Vagina (tissue), 2 donors: ENCODE results near the gene C2orf81. TPM values are rescaled to one million over a fixed set of nuclear protein-coding genes. Genes with fewer than 3 reads are reported as not detected.
A peak's percentile ranks its signal among the peaks of the same experiment; 100 is the strongest.

ENCODE experiments used
- DNase-seq, 2 donors: peaks; one replicate each; pipeline ENCODE4 v3.0.0-alpha.2; 2017; ENCODE audit errors: extremely low spot score in 2 of 2
- H3K27ac ChIP-seq: fragments of 200-600 bp; sonication (generic); one replicate; pipeline ENCODE4 v1.5.1; 2019
- H3K27me3 ChIP-seq: fragments of 200-600 bp; sonication (generic); one replicate; pipeline ENCODE4 v1.5.1; 2019
- H3K36me3 ChIP-seq, 2 donors: fragments of 200-600 bp; sonication (generic); one replicate each; pipeline ENCODE4 v1.5.1; 2017 to 2019
- H3K4me1 ChIP-seq: fragments of 200-600 bp; sonication (generic); one replicate; pipeline ENCODE4 v1.5.1; 2019
- H3K4me3 ChIP-seq, 2 donors: fragments of 200-600 bp; sonication (generic); 1 replicate in 1 of 2; 2 replicates in 1 of 2; pipeline ENCODE4 v1.5.1; 2016 to 2019
- H3K9me3 ChIP-seq: fragments of 200-600 bp; sonication (generic); one replicate; pipeline ENCODE4 v1.5.1; 2019
- CTCF ChIP-seq, 3 experiments: fragments of 450-650 bp in 2 of 3; fragments of 200-600 bp in 1 of 3; sonication (generic) in 1 of 3; IDR thresholded peaks; one replicate each; pipeline ENCODE4 v1.5.1; 2017 to 2019; ENCODE audit warnings: antibody characterized with exemption in 3 of 3, mild to moderate bottlenecking in 2 of 3, moderate library complexity in 2 of 3
- POLR2A ChIP-seq, 2 donors: fragments of 450-650 bp; IDR thresholded peaks; one replicate each; pipeline ENCODE4 v1.6.1; 2017; ENCODE audit warnings: antibody characterized with exemption in 2 of 2, mild to moderate bottlenecking in 2 of 2, moderate library complexity in 2 of 2
- POLR2AphosphoS5 ChIP-seq, 2 donors: sonication (generic); formaldehyde crosslinking; IDR thresholded peaks; one replicate each; pipeline ENCODE4 v1.9.0; 2017; ENCODE audit warnings: antibody characterized with exemption in 2 of 2, mild to moderate bottlenecking in 2 of 2, low read depth in 1 of 2; ENCODE audit not compliant: insufficient read depth in 1 of 2
- intact Hi-C: fragments of 100-400 bp; cut with DNase I; formaldehyde crosslinking; loops from one replicate; pipeline ENCODE4 v1.15.1; 2023
- total RNA-seq: library from RNA; depleted of rRNA; stranded (reverse); fragments of >200 nt; gene quantifications from one replicate; pipeline ENCODE4 v1.2.3, GENCODE V29; 2016

Gene C2orf81
- total RNA-seq, 1 donor from 2014 or later, result 2.7 TPM

DNA sequence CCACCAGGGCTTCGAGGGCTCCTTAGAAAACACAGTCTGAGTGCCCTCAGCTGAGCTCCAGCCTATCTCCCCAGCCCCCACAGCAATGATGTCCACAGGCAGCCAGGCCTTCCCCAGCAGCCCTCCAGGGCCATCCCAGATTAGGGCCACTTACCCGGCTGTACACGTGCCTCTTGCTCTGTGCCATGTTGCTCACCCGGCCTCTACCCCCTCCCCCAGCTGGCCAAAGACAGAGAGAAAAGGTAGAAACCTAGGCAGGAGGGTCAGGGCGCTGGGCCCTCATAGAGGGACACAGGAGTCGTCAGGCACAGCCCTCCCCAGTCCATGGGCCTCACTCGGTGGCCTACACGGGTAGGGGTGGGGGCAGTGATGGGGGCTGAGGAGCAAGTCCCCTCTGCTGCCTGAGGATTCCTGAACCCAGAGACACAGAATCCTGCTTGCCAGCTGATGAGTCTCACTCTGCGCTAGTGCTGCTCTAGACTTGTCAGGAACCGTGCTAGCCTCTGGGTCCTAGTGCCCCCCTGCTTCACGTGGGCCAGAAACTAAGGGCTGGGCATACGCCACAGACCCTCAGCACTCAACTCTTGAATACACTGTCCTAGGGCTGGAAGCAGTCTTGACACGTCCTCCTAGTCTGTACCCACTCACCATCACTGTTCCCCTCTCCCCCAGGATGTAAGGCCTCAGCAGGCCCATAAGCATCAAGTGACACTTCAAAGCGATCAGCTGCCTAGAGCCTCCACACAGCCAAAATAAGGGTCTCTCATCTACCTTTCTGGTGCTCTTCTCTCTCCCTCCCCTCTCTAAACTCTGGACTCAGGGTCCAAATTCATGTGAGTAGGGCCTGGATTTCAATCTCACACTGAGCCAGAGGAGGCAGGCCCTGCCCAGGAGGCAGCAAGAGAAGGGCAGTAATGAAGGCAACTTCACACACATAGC is 41.3 kb downstream of the C2orf81 start, which contains the start of gene DCTN1:
Gene DCTN1, minus strand, starts transcription at position 461 of the 939 bp plus-strand sequence. Its CDS starts 274 bp downstream, at position 187.
- TF ChIP-seq CTCF (IDR thresholded peaks at IDR 0.05), result no peak
- no peak for TF ChIP-seq POLR2AphosphoS5 (IDR thresholded peaks at IDR 0.05; ENCODE audit: insufficient read depth in 1 of 2, low read depth in 1 of 2)
- TF ChIP-seq POLR2A (IDR thresholded peaks at IDR 0.05), result no peak
- no peaks in the 10 kb centered on the region for H3K9me3 ChIP-seq
- peaks cover 0 to 18% of the 10 kb centered on the region in 2 donors for H3K36me3 ChIP-seq
- peaks cover 57% of the 10 kb centered on the region for H3K4me1 ChIP-seq
- intact Hi-C loops, result no loop called here
- no peaks in the 10 kb centered on the region for H3K27me3 ChIP-seq
- no peak for DNase-seq
- H3K27ac ChIP-seq, result peak within 1 kb of the TSS; percentile 40
- H3K4me3 ChIP-seq, result peak within 1 kb of the TSS; percentile 35 to 46

- Histone ChIP-seq H3K27ac (no peak overlapping the region), H3K4me1 (peaks cover 57% of the 10 kb centered on the region), H3K9me3 (no peaks in the 10 kb centered on the region), H3K36me3 (peaks cover 0 to 18% of the 10 kb centered on the region in 2 donors), H3K4me3 (no peak overlapping the region), H3K27me3 (no peaks in the 10 kb centered on the region)
- no peak for DNase-seq
- TF ChIP-seq POLR2A (IDR thresholded peaks at IDR 0.05) (no peak), CTCF (IDR thresholded peaks at IDR 0.05) (no peak), POLR2AphosphoS5 (IDR thresholded peaks at IDR 0.05; ENCODE audit: insufficient read depth in 1 of 2, low read depth in 1 of 2) (no peak)
- intact Hi-C loops, result no loop called here
Measured at GRCh38 chr2:74378007-74378406, 43.4 kb downstream of the C2orf81 start.

DNA sequence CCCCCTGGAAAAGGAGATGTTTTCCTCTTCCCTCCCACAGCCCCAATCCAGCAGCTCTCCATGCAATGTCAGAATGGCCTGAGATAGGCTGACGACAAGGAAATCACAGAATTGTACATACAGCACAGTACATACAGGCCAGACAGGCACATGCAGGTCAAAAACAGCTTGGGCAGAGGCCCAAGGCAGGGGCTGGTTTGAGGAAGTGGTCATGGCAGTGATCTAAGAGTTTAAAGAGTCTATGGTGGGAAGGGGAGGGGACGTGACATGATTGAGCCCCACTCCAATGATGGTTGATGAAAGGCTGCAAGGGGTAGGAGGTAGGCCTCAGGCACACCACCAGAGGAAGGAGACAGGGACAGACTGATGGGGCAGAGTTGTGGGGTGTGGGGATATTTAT is 45.6 kb downstream of the C2orf81 start:
- Histone ChIP-seq H3K27me3 (no peaks in the 10 kb centered on the region), H3K9me3 (no peaks in the 10 kb centered on the region), H3K4me3 (no peak overlapping the region), H3K4me1 (peaks cover 53% of the 10 kb centered on the region), H3K27ac (no peak overlapping the region), H3K36me3 (peaks cover 0 to 22% of the 10 kb centered on the region in 2 donors)
- DNase-seq, result no peak
- TF ChIP-seq CTCF (IDR thresholded peaks at IDR 0.05), result no peak
- TF ChIP-seq POLR2AphosphoS5 (IDR thresholded peaks at IDR 0.05; ENCODE audit: insufficient read depth in 1 of 2, low read depth in 1 of 2), result no peak
- TF ChIP-seq POLR2A (IDR thresholded peaks at IDR 0.05), result no peak
- intact Hi-C loops, result no loop called here

GRCh38 chr2:74374509-74375205 is 46.8 kb downstream of the C2orf81 start:
- peak overlapping the region; percentile 31 to 36 for H3K4me3 ChIP-seq
- peaks cover 0 to 33% of the 10 kb centered on the region in 2 donors for H3K36me3 ChIP-seq
- H3K27me3 ChIP-seq, result no peaks in the 10 kb centered on the region
- TF ChIP-seq POLR2A (IDR thresholded peaks at IDR 0.05), result no peak
- TF ChIP-seq POLR2AphosphoS5 (IDR thresholded peaks at IDR 0.05; ENCODE audit: insufficient read depth in 1 of 2, low read depth in 1 of 2), result peak in 1 of 2 donors; percentile 31
- peak overlapping the region; percentile 42 for H3K27ac ChIP-seq
- no peaks in the 10 kb centered on the region for H3K9me3 ChIP-seq
- no peak for DNase-seq
- H3K4me1 ChIP-seq, result peaks cover 41% of the 10 kb centered on the region
- intact Hi-C loops, result no loop called here

GRCh38 chr2:74373985-74374384 is 47.4 kb downstream of the C2orf81 start:
- peaks cover 0 to 39% of the 10 kb centered on the region in 2 donors for H3K36me3 ChIP-seq
- H3K9me3 ChIP-seq, result no peaks in the 10 kb centered on the region
- H3K4me3 ChIP-seq, result peak overlapping the region; percentile 31 to 36
- TF ChIP-seq POLR2AphosphoS5 (IDR thresholded peaks at IDR 0.05; ENCODE audit: insufficient read depth in 1 of 2, low read depth in 1 of 2), result no peak
- no peak for TF ChIP-seq POLR2A (IDR thresholded peaks at IDR 0.05)
- no peak for TF ChIP-seq CTCF (IDR thresholded peaks at IDR 0.05)
- H3K27me3 ChIP-seq, result no peaks in the 10 kb centered on the region
- intact Hi-C loops, result no loop called here
- H3K27ac ChIP-seq, result peak overlapping the region; percentile 42
- DNase-seq, result no peak
- peaks cover 34% of the 10 kb centered on the region for H3K4me1 ChIP-seq
